HG02623 (cell line): ENCODE measurements around the gene SF3B1.
"Not testable (repeated sequence)": the region's sequence is repeated elsewhere in the genome, so short reads cannot be mapped to it uniquely, and the experiment has no call there.

Experiments
- ATAC-seq: cut with Tn5 transposase; IDR thresholded peaks from one replicate; pipeline ENCODE4 v1.9.1; 2021; ENCODE audit warnings: moderate library complexity; ENCODE audit not compliant: unreplicated experiment

Gene SF3B1

GRCh38 chr2:197379308-197379917 lies 55.4 kb downstream of the SF3B1 start:
- ATAC-seq, result not testable (repeated sequence)

- ATAC-seq, result no peak
Observed at GRCh38 chr2:197378494-197379307, 56.1 kb downstream of the SF3B1 start.

DNA sequence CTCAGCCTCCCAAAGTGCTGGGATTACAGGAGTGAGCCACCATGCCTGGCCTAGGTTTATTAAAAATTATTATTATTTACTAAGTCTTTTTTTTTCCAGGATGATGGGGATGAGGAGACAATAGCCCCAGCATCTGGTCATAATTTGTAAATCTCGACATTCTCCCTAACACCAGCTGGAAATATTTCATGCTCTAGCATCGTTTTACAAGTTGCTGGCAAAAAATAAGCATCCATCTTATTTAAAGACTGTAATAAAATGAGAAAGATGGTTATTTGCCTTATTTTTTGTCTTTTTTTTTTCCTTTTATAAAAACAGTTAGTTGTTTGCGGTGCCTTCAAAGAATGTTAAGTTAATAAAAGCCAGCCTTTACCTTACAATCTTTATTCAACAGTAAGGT lies 56.7 kb downstream of the SF3B1 start:
- no peak for ATAC-seq

DNA sequence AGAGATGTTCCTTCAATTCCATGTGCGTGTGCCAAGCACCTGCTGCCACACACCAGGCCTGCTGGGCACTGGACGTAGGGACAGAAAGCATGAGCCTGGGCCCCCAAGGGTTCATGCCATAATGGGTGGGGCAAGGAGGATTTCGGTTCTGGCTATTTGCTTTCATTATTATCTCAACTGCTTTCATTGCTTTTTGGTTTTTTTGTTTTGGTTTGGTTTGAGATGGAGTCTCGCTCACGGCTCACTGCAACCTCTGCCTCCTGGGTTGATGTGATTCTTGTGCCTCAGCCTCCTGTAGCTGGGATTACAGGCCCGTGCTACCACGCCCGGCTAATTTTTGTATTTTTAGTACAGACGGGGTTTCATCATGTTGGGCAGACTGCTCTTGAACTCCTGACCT lies 57.2 kb downstream of the SF3B1 start:
- no peak for ATAC-seq

DNA sequence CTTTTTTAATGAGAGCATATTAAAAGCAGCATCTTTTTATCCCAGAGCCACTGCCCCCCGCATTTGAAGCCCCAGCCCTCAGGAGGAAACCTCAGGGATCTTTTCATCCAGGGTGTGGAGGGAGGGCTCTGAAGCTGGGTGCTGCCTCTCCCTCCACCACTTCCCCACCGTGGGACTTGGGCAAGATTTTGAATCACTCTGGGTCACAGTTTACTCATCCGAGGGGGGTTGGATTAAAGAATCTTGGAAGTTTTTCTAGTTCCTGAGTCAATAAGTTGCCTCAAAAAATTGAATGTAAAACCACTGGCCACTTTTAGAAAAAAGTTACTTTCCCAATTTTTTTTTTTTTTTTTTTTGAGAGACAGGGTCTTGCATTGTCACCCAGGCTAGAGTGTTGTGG lies 62.2 kb downstream of the SF3B1 start:
- ATAC-seq, result no peak

GRCh38 chr2:197370664-197371063 lies 64.2 kb downstream of the SF3B1 start:
- not testable (repeated sequence) for ATAC-seq

- no peak for ATAC-seq
Observed at GRCh38 chr2:197369933-197370320, 64.9 kb downstream of the SF3B1 start.

GRCh38 chr2:197369228-197369932 lies 65.4 kb downstream of the SF3B1 start:
- ATAC-seq, result no peak

GRCh38 chr2:197368412-197368811 lies 66.4 kb downstream of the SF3B1 start:
- ATAC-seq, result no peak

DNA sequence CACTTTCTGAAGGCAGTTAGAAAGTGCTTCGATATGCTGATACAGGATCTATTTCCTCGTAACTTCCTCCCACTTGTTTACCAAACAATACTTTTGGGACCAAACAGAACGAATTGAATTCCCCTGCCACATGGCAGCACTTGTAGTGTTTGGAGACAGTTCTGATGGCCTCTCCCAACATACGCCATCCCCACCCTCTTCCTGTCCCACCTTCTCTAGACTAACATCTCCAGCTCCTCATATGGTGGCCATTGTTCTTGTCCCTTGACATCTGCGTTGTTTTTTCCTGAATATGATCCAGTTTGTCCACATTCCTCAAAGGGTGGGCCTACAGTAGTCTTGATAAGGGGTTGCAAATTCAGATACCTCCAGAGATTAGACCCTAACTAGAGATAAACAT lies 70.8 kb downstream of the SF3B1 start:
- no peak for ATAC-seq

DNA sequence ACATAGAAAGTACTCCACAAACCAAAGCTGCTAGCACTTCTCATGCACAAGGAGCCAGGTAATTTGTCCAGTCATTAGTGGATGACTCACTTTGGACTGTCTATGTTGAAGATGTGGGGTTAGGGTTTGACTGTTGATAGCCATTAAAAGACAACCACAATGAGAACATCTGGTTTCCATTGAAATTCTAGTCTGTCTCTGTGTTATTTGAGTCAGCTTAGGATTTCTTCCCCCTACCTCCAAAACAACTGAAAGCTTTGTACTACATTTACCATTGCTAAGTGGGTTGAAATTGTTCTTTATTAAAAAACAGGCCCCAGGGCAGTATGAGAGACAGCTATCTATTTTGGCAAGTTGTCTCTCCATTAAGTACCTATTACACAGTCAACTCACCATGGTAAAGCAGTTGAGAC lies 74.1 kb downstream of the SF3B1 start:
- ATAC-seq, result peak; percentile 69

GRCh38 chr2:197359859-197360258 lies 75.0 kb downstream of the SF3B1 start:
- no peak for ATAC-seq

GRCh38 chr2:197358931-197359330 lies 75.9 kb downstream of the SF3B1 start:
- no peak for ATAC-seq

DNA sequence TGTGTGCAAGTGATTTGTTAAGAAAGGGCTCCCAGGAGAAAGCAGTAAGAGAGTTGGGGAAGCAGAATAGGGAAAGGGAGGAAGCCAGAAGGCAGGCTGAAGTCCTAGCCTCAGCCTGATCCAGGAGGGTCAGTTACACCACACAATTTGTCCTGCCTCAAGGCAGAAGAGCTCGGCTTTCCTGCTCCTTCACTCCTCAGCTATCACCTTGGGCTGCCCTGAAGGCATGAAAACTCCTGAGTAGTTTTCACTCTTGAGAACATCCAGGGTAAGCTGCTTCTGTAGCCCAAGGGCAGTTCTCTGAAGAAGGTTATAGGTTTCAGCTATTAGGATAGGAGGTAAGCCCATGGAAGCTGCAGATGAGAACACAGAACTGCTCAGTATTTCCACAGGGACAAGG lies 76.8 kb downstream of the SF3B1 start:
- no peak for ATAC-seq

- ATAC-seq, result no peak
Observed at GRCh38 chr2:197356136-197356535, 78.7 kb downstream of the SF3B1 start.

DNA sequence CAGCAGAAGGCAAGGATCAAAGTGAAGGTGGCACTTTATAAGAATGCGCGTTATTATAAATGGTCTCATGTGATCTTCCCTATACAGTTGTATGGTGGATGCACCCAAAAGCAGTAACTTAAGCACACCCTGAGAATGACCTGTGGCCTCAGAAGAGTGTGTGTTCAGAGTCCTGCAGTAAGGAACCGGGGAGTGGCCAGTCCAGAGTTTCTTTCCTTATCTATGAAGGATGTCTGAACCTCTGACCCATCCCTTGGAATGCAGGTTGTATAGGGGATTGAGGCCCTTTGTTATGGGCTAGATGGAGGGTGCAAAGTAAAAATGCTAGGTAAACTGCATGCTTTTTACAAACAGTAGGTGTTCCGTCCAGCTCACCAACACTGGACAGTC lies 80.7 kb downstream of the SF3B1 start:
- no peak for ATAC-seq

DNA sequence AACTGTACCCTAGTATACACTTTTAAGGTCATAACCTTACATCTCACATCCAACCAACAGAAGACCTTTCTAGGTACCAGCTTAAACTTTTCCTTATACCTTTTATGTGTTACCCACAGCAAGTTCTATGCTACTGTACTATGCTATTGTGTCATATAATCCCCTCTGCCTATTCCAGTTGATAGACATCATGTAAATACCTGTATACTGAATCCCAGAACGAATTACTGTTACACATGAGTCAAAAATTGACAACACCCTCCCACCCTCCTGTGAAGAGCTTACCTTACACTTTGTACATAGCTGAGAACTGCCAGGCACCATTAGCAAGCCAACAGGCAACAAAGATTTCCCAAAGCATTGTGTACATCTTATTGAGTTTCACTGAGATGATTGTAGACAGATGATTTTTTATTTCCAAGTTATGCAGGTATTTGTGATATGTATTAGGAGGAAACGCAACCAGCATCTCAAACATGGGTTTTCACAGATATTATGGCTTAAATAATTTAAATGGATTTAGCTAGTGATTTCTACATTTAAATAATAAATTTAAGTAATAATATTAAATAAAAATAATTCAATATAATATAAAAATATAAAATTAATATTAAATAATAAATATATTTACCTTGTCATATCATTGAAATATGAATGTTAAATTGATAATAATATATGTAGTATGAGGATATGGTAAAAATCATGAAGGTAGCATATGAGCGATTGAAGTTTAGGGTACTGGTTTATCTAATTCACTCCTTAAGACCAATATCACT lies 81.2 kb downstream of the SF3B1 start:
- no peak for ATAC-seq

DNA sequence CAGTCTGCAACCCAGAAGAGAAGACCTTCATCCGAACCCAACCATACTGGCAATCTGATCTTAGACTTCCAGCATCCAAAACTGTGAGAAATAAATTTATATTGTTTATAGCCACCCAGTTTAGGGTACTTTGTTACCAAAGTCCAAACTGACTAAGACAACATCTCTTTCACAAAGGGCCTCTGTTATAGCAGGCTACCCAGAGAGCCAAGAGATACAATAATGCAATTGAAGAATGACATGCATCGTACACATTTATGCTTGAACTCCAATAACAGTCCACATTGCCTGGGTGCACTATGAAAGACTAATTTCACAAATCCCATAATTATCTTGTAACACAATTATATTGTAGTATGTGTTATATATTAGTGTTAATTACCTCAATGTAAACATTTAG lies 85.1 kb downstream of the SF3B1 start:
- no peak for ATAC-seq

- no peak for ATAC-seq
Observed at GRCh38 chr2:197348721-197349360, 86.0 kb downstream of the SF3B1 start.

GRCh38 chr2:197345846-197346370 lies 88.9 kb downstream of the SF3B1 start:
- no peak for ATAC-seq
